BLaER1 treated with 17β-estradiol and CSF1 and Interleukin-3, amounts not matched to agents 10 nM and 100 nM (cell line): ENCODE data around the gene ARL3.

Experiments
- H3K27ac ChIP-seq, 11 experiments: shearing (Covaris generic); formaldehyde crosslinking; 2 replicates each; pipeline ENCODE4 v1.8.1; 2022
- H3K27me3 ChIP-seq, 11 experiments: shearing (Covaris generic); formaldehyde crosslinking; 2 replicates each; pipeline ENCODE4 v1.8.1; 2022
- H3K36me3 ChIP-seq, 11 experiments: shearing (Covaris generic); formaldehyde crosslinking; 2 replicates each; pipeline ENCODE4 v1.8.1; 2022
- H3K4me1 ChIP-seq, 10 experiments: shearing (Covaris generic); formaldehyde crosslinking; 2 replicates each; pipeline ENCODE4 v1.8.1; 2022
- H3K4me2 ChIP-seq, 11 experiments: shearing (Covaris generic); formaldehyde crosslinking; 2 replicates each; pipeline ENCODE4 v1.8.1; 2022
- H3K4me3 ChIP-seq, 10 experiments: shearing (Covaris generic); formaldehyde crosslinking; 2 replicates each; pipeline ENCODE4 v1.8.1; 2022
- H3K9ac ChIP-seq, 11 experiments: shearing (Covaris generic); formaldehyde crosslinking; 2 replicates each; pipeline ENCODE4 v1.8.1; 2022
- H3K9me3 ChIP-seq, 11 experiments: shearing (Covaris generic); formaldehyde crosslinking; replicated peaks in 1 of 11; 2 replicates each; pipeline ENCODE4 v1.8.1; 2022
- H4K20me1 ChIP-seq, 11 experiments: shearing (Covaris generic); formaldehyde crosslinking; 2 replicates each; pipeline ENCODE4 v1.8.1; 2022
- Cebpa-rat ChIP-seq, 11 experiments: shearing (Covaris generic); IDR thresholded peaks; 2 replicates each; pipeline ENCODE4 v1.8.1; 2022

ARL3 gene

DNA sequence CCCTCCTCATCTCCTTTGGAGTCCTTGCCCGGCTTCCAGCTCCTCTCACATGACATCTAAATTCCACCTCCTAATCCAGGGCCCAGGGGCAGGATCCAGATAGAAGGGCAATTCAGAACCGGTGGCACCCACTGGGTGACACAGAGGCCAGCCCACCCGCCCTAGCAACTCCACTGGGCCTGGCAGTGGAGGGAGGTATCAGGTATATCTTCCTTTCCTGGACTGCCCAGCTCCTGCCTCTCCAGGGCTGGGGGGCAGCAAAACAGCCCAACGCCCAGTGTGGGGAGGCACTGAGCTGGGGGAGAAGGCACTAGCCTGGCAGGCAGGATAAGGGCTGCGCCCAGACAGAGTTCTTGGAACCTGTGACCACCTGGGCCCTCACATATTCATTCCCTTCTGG, 80.3 kb downstream of the ARL3 start:
- TF ChIP-seq Cebpa-rat (IDR thresholded peaks at IDR 0.05) = no peak
- Histone ChIP-seq H4K20me1 (peaks cover 0 to 5% (median 0%) of the 10 kb centered on the region in 11 experiments; a peak in 2 of 22 replicates), H3K36me3 (peaks cover 0 to 25% (median 13%) of the 10 kb centered on the region in 11 experiments; a peak in 11 of 22 replicates), H3K27ac (peak overlapping the region; percentile 27 to 82 (median 65); a peak in 21 of 22 replicates), H3K4me3 (peak overlapping the region in 2 of 10 experiments; percentile 10 to 24; a peak in 1 of 20 replicates), H3K4me2 (peak overlapping the region; percentile 65 to 89 (median 79)), H3K27me3 (no peaks in the 10 kb centered on the region), H3K9me3 (no peaks in the 10 kb centered on the region), H3K9ac (peak overlapping the region in 10 of 11 experiments; percentile 13 to 65 (median 58); a peak in 16 of 22 replicates), H3K4me1 (peaks cover 71 to 81% (median 76%) of the 10 kb centered on the region in 10 experiments)

DNA sequence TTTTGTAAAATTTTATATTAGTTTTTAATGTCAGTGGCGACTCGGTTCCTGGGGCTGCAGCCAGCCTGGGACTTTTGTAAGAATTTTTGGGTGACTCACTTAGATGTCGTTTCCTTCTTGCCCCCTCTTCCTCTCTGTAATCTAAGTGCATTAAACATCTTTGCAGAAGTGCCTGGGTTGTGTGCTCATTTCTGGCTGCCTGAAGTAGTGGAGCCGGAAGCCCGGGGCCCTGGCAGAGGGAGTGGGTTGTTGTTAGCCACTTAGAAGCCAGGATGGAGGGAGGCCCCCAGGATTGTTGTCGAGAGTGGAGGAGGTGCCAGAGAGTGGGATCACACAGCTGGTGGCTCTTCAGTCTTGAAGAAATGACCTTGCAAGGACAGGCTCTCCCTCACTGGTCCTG, 80.9 kb downstream of the ARL3 start:
- Histone ChIP-seq H3K36me3 (peaks cover 0 to 25% (median 13%) of the 10 kb centered on the region in 11 experiments; a peak in 12 of 22 replicates), H4K20me1 (peaks cover 0 to 5% (median 0%) of the 10 kb centered on the region in 11 experiments; a peak in 2 of 22 replicates), H3K4me3 (peak overlapping the region in 3 of 10 experiments; percentile 6 to 51 (median 28); a peak in 4 of 20 replicates), H3K4me2 (peak overlapping the region; percentile 65 to 89 (median 79)), H3K27ac (peak overlapping the region; percentile 27 to 82 (median 65); a peak in 21 of 22 replicates), H3K4me1 (peaks cover 77 to 86% (median 81%) of the 10 kb centered on the region in 10 experiments), H3K9me3 (no peaks in the 10 kb centered on the region), H3K9ac (peak overlapping the region in 9 of 11 experiments; percentile 13 to 65 (median 59); a peak in 16 of 22 replicates), H3K27me3 (no peaks in the 10 kb centered on the region)
- TF ChIP-seq Cebpa-rat (IDR thresholded peaks at IDR 0.05) = no peak

DNA sequence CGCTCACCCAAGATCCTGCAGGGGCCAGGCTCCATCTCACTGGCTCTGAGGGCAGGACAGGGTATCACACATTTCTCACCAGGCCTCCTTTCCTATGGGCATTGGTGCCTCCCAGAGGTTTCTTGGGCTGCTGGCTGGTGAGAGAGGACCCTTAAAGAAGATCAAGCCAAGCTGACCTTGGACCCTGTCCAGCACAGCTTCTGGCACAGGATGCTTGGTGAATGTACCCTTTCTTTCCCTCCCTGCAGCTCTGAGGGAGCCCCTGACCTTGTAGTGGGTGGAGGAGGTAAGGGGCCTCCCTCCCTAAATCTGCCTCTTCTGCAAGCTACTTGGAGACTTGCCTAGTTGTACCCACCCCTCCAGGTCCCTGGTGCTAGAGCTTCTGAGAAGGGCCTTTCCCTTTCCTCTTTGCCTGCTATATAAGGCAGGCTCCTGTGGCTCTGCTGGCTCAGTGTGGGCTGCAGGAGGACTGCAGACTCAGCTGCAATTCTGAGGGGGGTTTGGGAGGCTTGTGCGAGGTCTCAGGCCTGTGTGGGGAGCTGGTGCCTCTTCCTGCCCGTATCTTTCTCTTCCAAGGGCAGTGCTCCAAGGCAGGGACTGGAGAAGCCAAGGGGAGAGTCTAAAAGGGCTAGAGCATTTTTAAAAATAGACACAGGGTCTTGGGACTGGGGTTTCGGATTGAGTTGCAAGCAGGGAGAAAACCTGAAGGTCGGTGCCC, 81.6 kb downstream of the ARL3 start:
- peaks cover 0 to 25% (median 16%) of the 10 kb centered on the region in 11 experiments; a peak in 12 of 22 replicates for H3K36me3 ChIP-seq
- peak overlapping the region; percentile 65 to 89 (median 79) for H3K4me2 ChIP-seq
- no peak for TF ChIP-seq Cebpa-rat (IDR thresholded peaks at IDR 0.05)
- H3K9ac ChIP-seq = peak overlapping the region in 9 of 11 experiments; percentile 4 to 65 (median 59); a peak in 15 of 22 replicates
- no peaks in the 10 kb centered on the region for H3K27me3 ChIP-seq
- no peaks in the 10 kb centered on the region for H3K9me3 ChIP-seq
- peak overlapping the region in 10 of 11 experiments; percentile 34 to 82 (median 66); a peak in 19 of 22 replicates for H3K27ac ChIP-seq
- peaks cover 0 to 5% (median 0%) of the 10 kb centered on the region in 11 experiments; a peak in 2 of 22 replicates for H4K20me1 ChIP-seq
- peak overlapping the region in 3 of 10 experiments; percentile 6 to 51 (median 28); a peak in 5 of 20 replicates for H3K4me3 ChIP-seq
- peaks cover 84 to 93% (median 88%) of the 10 kb centered on the region in 10 experiments for H3K4me1 ChIP-seq

DNA sequence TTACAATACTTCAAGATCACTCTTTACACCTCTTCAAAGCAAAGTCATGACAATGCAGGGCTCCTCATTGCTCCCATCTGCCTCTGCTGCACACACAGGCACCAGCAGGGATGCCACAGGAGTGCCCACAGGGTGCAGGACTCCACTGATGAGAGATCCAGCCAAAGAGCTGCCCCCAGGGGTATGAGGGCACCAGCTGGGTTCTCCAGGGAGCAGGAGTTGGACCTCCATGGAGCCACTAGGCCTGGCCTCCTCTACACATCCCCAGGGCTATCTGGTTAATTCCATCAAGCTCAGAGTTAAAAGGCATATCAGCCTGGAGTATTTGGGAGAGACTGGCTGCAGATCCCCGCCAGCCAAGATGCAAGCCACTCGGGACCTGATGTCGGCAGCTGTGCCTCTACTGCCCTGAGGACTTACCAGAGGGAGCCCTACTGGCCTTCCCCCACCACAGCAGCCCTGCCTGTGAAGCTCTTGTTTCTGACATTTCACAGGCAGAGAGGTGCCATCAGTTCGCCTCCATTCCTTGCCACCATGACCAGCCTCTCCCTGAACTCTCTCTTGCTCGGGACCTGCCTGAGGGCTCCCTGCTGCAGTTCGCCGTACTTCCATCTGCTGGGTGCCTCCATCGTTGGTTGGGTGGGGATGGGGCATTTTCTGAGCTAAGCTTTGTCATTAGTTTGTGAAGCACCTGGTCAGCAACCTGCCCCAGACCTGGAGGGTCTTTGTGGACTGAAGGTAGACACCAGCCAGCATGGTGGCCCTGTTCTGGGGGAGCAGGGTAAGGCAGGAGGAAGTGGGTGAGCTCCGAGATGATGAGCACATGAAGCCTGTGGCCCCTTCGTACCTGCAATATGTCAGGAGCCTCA, 82.4 kb downstream of the ARL3 start:
- H3K27ac ChIP-seq = peak overlapping the region in 8 of 11 experiments; percentile 34 to 82 (median 68); a peak in 11 of 22 replicates
- no peaks in the 10 kb centered on the region for H3K27me3 ChIP-seq
- H3K9ac ChIP-seq = peak overlapping the region in 3 of 11 experiments; percentile 56 to 65 (median 62); a peak in 6 of 22 replicates
- H4K20me1 ChIP-seq = peaks cover 0 to 5% (median 0%) of the 10 kb centered on the region in 11 experiments; a peak in 2 of 22 replicates
- peaks cover 91 to 100% (median 95%) of the 10 kb centered on the region in 10 experiments for H3K4me1 ChIP-seq
- no peak for TF ChIP-seq Cebpa-rat (IDR thresholded peaks at IDR 0.05)
- H3K36me3 ChIP-seq = peaks cover 0 to 28% (median 16%) of the 10 kb centered on the region in 11 experiments; a peak in 12 of 22 replicates
- H3K9me3 ChIP-seq = no peaks in the 10 kb centered on the region
- H3K4me3 ChIP-seq = peak overlapping the region in 1 of 10 experiments; percentile 51; a peak in 2 of 20 replicates
- H3K4me2 ChIP-seq = peak overlapping the region; percentile 65 to 89 (median 79); a peak in 20 of 22 replicates

DNA sequence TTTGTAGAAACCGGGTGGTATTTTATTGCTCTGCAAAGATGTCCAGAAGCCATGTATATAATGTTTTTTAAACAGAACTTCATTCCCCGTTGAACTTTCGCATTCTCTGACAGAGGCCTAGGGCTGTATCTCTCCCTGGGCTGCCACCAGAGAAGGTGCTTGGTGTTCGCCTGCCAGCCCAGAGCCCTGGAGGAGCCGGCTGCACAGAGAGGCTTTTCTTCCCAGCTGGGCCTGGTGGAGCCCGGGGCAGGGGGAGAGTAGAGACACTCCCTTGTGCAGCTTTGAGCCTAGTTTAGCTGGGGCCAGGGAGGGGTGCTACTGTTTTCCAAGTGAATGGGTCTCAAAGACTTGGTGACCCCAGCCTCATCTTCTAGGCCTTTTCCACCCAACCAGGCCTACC, 83.5 kb downstream of the ARL3 start:
- Histone ChIP-seq H3K4me1 (peaks cover 95 to 100% (median 100%) of the 10 kb centered on the region in 10 experiments), H3K9ac (no peak overlapping the region; a peak in 1 of 22 replicates), H4K20me1 (peaks cover 0 to 5% (median 0%) of the 10 kb centered on the region in 11 experiments; a peak in 2 of 22 replicates), H3K27ac (peak overlapping the region in 4 of 11 experiments; percentile 13 to 34 (median 18); a peak in 1 of 22 replicates), H3K4me3 (no peak overlapping the region), H3K36me3 (peaks cover 0 to 28% (median 16%) of the 10 kb centered on the region in 11 experiments; a peak in 12 of 22 replicates), H3K27me3 (no peaks in the 10 kb centered on the region), H3K4me2 (peak overlapping the region in 7 of 11 experiments; percentile 77 to 89 (median 86); a peak in 10 of 22 replicates), H3K9me3 (no peaks in the 10 kb centered on the region)
- no peak for TF ChIP-seq Cebpa-rat (IDR thresholded peaks at IDR 0.05)

DNA sequence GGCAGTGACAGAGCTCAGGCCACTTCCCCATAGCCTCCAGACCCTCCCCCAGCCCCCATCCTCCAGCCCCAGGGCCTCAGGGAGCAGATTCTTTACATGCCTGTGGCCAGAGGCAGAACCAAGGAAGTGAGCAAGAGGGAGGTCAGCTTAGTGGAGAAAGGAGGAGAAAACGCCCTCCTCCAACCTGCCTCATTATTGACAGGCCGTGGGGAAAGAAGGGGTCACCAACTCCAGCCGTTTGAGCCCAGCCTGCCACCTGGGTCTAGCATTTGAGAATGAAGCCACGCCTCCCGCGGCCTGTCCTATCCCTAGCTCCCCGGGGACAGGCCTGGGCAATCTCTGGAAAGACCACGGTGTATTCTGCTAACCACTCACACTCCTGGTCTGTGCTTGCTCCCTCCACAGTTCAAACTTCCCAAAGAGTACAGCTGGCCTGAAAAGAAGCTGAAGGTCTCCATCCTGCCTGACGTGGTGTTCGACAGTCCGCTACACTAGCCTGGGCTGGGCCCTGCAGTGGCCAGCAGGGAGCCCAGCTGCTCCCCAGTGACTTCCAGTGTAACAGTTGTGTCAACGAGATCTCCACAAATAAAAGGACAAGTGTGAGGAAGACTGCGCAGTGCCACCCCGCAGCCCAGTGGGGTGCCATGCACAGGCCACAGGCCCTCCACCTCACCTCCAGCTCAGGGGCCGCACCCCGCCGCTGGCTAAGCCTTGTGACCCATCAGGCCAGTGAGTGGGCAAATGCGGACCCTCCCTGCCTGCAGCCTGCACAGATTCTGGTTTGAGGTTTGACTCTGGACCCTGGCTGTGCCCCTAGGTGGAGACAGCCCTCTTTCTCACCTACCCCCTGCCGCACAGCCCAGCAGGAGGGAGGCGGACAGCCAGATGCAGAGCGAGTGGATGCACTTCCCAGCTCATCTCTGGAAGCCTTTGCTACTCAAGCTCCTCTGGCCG, 84.3 kb downstream of the ARL3 start:
- Histone ChIP-seq H4K20me1 (peaks cover 0 to 5% (median 0%) of the 10 kb centered on the region in 11 experiments; a peak in 2 of 22 replicates), H3K27ac (peak overlapping the region in 10 of 11 experiments; percentile 13 to 66 (median 38); a peak in 17 of 22 replicates), H3K27me3 (no peaks in the 10 kb centered on the region), H3K4me1 (peaks cover 95 to 100% (median 100%) of the 10 kb centered on the region in 10 experiments), H3K4me2 (peak overlapping the region; percentile 72 to 88 (median 81)), H3K4me3 (no peak overlapping the region), H3K9ac (peak overlapping the region in 8 of 11 experiments; percentile 1 to 50 (median 32); a peak in 10 of 22 replicates), H3K9me3 (no peaks in the 10 kb centered on the region), H3K36me3 (peaks cover 0 to 28% (median 16%) of the 10 kb centered on the region in 11 experiments; a peak in 12 of 22 replicates)
- no peak for TF ChIP-seq Cebpa-rat (IDR thresholded peaks at IDR 0.05)

DNA sequence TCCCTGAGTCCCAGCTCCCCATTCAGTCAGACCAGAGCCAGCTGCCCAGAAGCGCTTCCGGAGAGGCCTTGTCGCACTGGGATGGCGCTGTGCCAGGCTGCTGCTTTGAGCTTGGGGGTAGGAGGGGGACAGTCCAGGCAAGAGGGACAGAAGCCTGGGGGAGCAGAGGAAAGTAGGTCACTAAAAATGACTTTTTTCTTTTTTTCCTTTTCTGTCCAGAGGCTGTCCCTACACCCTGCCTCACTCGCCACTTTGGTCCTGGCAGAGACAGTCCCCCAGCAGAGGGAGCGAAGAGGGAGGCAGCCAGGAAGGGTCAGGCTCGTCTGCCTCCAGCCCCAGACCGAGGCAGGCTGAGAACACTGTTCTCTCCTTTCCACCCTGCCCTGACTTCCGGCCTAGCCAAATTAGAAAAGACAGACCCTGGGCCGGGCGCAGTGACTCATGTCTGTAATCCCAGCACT, 85.7 kb downstream of the ARL3 start:
- no peak overlapping the region for H3K4me3 ChIP-seq
- peaks cover 0 to 5% (median 0%) of the 10 kb centered on the region in 11 experiments; a peak in 2 of 22 replicates for H4K20me1 ChIP-seq
- peak overlapping the region in 7 of 11 experiments; percentile 4 to 47 (median 32); a peak in 6 of 22 replicates for H3K9ac ChIP-seq
- peaks cover 89 to 97% (median 93%) of the 10 kb centered on the region in 10 experiments for H3K4me1 ChIP-seq
- H3K4me2 ChIP-seq = peak overlapping the region; percentile 72 to 88 (median 81); a peak in 21 of 22 replicates
- peaks cover 0 to 9% (median 3%) of the 10 kb centered on the region in 11 experiments; a peak in 6 of 22 replicates for H3K9me3 ChIP-seq
- H3K36me3 ChIP-seq = peaks cover 0 to 32% (median 17%) of the 10 kb centered on the region in 11 experiments; a peak in 12 of 22 replicates
- no peak for TF ChIP-seq Cebpa-rat (IDR thresholded peaks at IDR 0.05)
- peak overlapping the region in 8 of 11 experiments; percentile 6 to 56 (median 30); a peak in 11 of 22 replicates for H3K27ac ChIP-seq
- H3K27me3 ChIP-seq = no peaks in the 10 kb centered on the region
